NCI-H82 treated with DMSO at 0.1 percent for 48 hours (cell line): Measurements from ENCODE around the gene CA12.

Experiments used
- DNase-seq: peaks from one replicate; lab custom pipeline; 2025; ENCODE audit not compliant: unreplicated experiment; lab: John Stamatoyannopoulos, UW

Gene CA12

DNA sequence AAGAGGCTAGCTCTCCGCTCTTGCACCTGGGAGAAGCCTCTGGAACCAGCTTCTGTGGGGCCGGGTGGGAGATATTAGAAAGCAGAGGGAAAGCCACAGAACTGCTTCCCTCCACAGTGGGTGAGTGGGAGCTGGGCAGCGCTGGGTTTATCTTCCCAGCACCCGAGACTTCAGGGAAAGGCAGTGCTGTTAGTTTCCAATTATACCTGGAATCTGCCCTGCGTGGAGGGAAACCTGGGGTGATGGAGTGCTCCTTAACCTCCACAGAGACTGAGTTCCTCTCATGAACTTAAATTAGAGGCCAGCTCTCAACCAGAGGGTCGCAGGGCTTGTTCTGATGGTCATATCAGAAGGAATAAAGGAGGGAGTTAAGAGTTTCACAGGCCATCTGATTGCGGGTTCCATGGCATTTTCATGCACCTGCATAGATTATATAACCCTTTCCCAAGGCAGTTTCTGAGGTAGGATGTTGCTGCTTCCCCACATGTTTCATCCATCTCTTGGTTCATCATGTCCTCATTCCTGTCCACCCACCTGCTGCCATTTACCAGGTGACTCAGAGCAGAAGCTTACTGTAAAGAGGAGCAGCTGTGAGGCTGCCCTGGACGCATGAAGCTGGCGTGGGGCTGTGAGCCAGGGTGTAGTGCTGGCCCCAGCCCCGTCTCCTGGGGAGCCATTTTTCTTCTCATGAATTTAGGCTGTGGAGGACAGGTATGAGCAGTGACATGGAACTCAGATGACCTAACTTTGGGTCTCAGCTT is 42.5 kb downstream of the CA12 start:
- DNase-seq = no peak

DNA sequence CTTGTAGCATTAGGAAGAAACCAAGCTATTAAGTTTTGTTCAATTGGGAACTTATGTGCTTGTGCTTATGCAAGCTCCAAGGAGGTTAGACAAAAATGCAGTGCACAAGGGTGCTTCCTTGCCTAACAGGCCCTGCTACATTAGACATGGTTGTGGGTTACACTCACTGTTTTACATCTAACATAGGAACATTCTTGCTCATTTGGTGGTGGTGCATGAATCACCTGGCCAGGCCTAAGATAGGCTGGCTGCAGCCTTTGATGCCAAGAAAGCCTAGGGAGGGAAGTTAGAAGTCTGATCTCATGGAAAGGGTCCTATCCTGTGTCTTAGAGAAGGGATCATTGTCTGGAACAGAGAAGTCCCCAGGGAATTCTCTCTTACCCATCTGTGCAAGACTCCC is 43.5 kb downstream of the CA12 start:
- peak; percentile 36 for DNase-seq

DNA sequence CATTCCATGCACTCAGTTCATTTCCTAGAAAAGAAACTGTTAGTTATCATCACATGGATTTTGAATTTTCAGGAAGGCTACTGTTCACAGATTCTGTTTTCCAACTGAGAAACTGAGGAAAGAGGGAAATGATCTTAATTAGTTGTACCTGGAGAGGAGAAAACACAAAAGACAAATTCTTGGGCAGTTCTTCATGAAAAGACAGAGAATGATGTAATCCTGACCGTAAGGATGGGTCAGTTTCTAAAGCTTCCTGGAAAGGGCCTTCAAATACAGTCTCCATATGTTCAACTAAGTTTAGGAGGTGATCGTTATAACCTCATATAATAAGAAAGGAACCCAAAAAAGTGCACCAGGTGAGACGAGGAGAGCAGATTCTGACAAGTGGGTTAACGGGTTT is 44.6 kb downstream of the CA12 start:
- DNase-seq = no peak

DNA sequence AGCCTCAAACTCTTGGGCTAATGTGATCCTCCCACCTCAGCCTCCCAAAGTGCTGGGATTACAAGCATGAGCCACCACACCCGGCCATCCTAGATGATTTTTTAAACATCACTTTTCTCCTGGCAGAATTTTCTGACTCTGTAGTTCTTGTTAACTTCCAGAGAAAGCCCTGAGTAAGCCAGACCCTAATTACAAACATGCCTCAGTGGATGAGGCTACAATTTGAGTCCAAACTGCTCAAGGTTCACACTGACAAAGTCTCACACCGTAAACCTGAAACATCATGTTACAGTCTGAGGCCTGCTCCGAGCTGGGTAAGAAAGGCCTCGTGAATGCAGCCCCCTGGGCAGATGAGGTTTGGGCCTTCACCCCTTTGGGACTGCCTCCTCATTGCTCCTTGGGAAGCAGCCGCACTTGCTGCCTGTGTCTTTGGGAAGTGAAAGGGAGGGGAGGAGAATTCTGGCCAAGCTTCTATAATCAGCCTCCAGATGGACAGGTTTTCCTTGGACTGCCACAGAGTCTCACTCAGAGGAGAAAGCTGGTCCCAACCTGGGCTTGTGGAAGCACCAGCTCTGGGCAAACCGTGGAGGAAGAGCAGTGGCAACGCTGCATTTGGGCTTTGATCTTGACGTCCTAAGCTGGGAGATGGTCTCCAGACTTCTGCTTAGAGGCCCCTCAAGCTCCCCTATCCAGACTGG is 46.0 kb downstream of the CA12 start:
- no peak for DNase-seq

DNA sequence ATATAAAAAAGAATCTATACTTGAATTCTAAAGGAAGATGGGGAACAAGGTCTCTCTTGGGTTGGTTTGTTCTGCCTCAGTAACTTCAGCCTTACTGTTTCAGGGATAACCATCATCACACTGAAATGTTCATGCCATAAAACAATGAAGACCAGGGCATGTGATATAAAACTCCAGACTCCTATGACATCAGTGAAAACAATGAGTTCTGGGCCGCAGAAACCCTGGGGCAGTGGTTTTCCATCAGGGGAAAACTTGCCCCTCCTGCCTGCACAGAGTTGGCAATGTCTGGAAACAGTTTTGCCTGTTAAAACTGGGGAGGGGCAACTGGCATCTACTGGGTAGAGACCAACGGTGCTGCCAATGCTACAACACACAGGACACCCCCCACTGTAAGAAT is 46.8 kb downstream of the CA12 start:
- no peak for DNase-seq

DNA sequence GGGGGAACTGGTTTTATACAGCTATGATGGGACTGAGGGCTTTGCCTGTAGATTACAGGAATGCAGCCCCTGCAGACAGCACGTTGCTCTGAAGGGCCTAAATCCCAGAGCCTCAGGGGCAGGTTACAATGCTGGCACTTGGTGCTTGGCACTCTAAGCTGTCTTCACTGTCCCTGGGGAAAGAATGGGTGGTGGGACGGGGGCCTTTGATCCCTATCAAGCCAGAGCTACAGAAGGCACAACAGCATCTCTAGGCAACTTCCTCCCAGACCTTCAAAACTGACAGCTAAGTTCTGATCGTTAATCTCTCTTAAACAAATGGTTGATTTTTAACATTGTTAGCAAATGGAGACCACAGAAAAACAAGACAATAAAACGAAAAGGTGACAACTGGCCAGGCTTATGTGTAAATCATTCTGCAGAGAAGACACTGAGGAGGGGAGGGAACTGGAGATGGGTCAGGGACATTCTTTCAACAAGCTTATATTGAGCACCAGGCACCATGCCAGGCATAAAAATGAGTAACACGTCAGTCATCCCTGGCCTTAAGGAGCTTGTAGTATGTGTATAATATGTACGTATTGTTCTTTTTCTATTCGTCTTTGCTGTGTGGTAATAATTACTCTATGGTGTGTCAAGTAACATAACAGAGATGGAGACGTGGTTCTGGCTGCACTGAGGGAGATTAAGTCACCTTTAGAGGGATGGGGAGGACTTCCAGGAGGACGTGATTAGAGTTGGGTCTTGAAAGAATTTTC is 49.1 kb downstream of the CA12 start:
- DNase-seq = no peak

DNA sequence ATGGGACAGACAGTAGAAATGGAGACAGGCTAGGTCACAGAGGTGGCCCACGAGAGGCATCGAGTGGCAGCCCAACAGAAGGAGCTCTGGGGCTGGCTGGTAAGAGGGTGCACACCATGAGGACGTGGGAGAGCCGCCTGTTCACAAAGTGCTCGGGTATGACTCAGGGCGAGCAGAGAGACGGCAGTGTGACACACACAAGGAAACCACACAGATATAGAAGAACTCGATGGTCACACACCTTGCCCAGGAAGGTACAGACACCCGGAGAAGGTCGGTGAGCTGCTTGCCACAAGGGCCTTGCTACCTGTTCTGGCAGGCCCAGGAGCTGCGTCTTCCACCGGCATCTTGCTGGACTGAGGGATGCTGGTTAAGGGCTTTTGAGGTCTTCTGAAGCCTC is 50.2 kb downstream of the CA12 start:
- no peak for DNase-seq

DNA sequence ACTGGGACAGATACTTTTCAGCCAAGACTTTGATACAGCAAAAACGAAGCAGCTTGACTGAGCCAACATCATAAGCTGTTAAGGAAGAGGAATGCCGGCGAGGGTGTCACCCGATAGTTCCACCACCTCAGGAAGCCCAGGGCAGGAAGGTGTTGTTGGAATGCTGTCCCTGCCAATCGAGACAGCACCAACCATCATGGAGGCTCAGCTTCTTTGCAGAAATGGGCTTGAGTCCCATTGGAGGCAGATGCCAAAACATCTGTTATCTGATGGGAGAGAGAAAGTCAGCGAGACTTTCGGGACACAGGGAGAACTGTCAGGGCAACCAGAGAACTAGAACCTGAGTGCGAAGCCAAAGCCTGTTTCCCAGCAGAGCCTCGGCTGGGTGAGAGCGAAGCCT is 50.7 kb downstream of the CA12 start:
- no peak for DNase-seq

DNA sequence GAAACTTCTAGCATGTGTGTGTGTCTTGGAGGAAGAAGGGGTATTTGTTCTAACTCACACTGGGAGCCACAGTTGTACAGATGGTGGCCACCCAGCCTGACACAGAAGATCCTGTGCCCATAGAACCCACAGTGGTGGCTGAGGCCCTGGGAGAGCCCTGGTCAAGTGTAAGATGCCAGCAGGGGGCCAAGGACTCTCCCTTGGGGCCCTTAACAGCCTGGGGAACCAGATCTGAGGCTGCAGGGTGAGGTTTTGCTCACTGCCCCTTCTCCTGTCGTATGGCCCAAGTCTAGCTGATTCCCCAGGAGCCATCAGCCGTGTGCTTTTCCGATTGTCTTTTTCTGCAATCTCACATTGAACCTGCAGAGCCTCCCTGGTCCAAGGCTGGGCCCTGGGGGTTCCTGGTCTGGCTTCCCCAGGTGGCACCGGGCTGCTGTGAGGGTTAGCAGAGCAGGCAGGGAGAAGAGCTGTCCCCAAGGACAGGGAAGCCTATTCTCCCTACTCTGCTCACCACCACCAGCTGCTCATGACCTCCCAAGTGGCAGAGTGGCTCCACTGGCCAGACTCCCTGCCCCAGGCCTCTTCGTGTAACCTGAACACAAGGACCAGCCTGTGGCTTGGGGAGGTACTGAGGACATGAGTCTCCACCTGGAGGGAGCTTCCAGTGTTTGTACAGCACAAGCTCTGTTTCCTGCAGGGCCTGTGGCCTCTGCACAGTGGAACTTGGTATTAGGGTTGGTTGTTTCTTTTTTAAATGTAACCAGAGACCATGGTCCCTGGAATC is 51.9 kb downstream of the CA12 start:
- DNase-seq = no peak

DNA sequence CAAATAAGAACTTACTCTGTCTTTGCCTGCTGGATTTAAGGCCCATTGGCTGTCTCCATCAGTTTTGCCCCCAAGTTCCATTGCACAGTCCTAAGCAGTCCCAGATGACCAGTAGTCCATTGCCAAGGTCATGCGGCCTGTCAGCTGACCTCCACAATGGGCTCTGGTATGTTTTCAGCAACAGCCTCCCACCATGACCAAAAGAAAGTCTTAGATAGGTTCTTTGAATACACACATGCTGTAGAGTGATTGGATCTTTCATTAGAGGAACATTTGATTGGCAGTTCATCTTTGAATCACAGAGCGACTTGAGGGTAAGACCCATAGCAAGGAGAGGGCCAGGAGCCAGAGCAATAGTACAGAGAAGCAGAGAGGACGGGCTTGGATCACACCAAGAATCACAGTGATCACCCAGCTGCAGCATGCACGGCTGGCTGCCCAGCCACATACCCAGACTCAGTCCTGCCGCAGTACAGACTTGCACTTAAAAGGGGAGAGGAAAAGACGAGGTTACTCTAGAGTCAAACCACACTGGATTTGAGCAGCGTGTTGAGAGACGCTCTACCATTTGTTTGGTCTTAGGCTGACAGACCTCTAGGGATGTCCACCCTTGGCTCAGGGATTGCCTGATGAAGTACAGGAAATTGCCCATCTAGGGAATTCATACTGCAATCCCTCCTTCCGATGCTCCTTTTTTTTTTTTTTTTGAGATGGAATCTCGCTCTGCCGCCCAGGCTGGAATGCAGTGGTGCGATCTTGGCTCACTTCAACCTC is 53.8 kb downstream of the CA12 start:
- no peak for DNase-seq

DNA sequence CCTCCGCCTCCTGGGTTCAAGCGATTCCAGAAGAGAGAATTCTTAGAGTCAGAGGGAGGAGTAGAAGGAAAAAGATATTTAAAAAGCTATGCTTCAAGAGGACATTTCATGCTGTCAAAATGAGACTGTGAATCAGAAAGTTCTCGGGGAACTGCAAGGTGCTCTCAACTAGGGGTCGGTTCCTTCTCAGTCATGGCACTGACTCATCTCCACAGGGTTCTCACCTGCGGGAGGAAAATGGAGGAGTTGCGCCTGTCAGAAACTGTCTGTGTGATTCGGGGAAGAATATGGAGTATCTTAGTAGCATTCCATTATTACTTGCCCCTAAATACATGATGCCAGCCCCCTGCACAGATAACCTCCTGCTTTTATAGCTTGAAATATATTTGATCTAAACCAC is 56.9 kb downstream of the CA12 start:
- DNase-seq = no peak

DNA sequence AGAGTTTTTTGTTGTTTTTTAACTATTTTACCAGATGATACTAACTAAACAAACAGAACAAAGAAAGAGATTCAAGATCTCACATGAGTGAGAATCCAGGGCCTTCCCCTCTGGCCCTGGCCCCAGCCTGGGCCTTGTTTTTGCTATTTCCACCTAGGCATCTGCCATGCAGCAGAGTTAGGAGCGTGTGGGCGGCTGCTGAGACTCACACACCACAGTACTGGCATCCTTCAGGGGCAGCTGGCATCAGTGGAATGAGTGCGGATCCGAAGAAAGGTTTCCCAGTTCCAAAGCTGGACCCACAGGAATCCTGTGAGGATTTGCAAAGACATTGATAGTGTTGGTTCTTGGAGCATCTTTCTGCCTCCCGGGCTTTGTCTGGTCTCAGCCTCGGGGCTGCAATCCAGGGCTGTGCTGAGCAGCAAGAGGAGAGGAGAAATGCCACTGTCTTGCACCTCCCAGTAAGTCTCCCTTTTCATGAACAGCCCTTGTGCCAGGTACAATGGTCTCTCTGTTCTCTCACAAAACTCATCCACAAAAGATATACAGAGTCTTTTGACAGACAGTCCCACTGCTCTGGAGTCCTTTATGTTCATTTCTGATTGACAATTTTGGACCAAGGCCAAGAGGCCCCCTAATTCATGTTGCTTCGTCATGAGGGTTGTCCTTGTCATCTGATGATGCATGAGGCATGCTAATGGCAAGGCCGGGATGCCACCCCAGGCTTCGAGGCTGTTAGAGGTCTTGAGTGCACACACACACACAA is 57.7 kb downstream of the CA12 start:
- DNase-seq = no peak

DNA sequence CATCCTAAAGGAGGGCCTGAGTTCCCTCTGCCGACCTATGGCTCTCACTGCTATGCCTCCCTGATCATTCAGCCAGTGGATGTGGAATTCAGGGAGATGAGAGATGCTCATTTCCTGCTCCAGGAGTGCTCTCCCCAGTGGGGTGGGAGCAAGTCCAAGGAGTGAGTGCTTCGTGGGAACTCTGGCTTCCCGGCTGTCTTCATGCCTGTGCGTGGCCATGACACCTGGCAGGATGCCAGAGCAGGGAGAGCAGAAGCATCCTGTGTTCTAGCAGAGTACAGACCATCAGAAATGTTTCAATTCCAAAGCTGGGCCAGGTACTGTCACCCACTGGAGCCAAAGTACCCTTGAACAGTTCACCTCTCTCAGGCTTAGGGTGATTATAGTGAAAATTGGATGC is 59.1 kb downstream of the CA12 start:
- no peak for DNase-seq

DNA sequence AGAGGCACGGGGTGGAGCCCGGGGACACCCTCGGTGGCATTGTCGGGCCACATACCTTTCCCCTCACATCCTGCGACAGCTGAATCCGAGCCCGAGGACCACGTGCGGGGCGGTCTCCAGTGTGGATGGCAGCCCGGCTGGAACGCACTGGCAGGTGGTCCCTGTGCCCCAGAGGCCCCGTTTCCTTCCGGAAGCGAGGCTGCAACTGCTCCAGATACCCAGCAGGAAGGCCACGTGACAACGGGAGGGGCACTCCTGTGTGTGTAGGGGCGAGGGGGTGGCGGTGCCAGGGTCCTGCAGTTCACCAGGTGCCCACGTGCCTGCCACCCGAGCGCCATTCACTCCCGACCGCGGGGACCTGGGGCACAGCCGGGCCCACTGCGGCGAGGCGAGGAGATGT is 60.2 kb downstream of the CA12 start:
- DNase-seq = no peak

DNA sequence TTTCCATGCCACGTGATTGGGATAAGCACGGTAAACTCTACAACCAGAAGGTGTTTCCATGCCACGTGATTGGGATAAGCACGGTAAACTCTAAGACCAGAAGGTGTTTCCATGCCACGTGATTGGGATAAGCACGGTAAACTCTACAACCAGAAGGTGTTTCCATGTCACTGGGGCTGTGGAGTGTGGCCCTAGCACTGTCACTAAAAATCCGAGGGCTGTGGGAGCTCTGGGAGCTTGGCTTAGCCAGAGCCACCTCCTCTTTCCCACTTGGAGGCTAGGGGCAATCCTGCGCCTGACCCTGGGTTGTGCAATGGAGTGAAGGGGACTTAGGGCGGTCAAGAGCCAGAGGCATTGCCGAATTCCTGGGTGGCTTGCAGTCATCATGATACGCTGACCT is 60.7 kb downstream of the CA12 start:
- DNase-seq = peak; percentile 74

DNA sequence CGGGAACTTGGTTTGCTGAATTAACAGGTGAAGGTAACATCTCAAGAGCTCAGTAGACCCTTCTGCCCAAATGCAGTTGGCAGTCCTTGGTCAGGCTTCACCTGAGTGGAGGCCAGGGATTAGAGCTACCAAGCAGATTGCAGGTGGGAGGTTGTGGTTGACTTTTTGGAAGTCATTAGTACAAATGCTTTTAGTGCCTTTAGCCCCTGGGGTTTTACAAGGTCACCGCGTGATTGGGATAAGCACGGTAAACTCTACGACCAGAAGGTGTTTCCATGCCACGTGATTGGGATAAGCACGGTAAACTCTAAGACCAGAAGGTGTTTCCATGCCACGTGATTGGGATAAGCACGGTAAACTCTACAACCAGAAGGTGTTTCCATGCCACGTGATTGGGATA is 61.2 kb downstream of the CA12 start:
- DNase-seq = peak; percentile 83

DNA sequence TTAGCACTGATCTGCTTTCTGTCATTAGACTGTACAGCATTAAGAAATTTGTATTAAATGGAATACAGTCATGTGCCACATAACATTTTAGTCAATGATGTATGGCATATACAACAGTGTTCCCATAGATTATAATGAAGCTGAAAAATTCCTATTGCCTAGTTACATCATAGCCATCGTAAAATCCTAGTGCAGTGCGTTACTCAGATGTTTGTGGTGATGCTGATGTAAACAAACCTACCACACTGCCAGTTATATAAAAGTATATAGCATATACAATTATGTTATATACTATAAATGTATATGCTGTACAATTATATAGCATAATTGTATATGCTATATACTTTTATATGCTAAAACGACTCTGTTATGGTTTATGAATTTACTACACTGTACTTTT is 62.6 kb downstream of the CA12 start:
- DNase-seq = no peak

DNA sequence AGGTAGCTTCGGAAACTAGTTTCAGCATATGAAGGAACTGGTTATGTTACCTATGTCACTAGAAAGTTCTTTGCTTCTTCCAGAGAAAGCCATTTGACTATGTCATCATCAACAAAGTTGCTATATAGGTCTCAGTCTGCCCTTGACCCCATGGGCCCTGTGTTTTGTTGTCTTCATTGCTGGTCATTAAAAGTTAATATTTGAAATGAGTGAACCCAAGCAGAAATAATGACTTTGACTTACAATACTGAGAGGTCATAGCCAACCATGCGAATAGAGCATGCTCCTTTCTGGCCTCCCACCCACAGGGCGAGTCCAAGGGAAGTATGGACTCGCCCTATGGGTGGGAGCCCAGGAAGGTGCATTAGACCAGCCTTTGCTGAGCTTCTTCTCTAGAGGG is 63.3 kb downstream of the CA12 start:
- no peak for DNase-seq

DNA sequence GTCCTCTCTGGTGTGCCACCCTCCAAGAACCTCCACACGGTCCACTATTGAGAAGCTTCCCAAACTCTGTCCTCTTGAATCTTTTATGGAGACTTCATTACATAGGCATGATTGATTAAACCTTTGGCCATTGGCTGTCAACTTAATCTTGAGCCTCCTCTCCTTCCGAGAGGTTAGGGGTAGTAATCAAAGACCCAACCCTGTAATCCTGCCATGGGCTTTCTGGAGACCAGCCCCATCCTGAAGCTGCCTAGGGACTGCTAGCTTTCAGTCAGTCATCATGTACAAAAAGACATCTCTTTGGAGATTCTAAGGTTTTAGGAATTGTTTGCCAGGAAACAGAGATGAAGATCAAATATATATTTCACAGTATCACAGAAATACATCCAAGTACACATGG is 67.2 kb downstream of the CA12 start:
- no peak for DNase-seq

DNA sequence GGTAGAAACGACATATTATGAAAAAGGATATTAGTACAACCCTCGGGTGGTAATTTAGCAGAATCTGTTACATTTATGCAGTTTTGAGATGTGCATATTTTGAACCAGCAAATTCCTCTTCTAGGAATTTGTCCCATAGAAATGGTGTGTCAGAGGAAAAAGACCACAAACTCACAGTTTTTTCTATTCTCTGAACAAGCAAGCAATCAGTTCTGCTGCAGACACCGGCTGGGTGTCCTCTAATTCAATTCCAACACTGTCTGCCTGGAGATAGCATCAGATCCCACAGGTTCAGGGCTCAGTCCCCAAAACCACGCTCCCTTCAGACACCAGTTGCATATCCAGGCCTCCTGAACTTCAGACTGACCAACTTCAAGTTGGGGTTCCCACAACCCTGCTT is 67.8 kb downstream of the CA12 start:
- no peak for DNase-seq
